ENCODE results near the gene TOM1.

Gene TOM1

GRCh38 chr22:35305525-35306070, 5.9 kb downstream of the TOM1 start:
- DNase-seq (ENCODE audit: low read depth) = no peak
- no peak overlapping the region for H3K4me3 ChIP-seq (ENCODE audit: control insufficient read depth, low read depth, low read length)
- TF ChIP-seq CTCF (conservative IDR thresholded peaks at IDR 0.05; ENCODE audit: control insufficient read depth, insufficient read depth, low read depth, low read length) = no peak

- no peak overlapping the region for H3K4me3 ChIP-seq (ENCODE audit: control insufficient read depth, low read depth, low read length)
- TF ChIP-seq CTCF (conservative IDR thresholded peaks at IDR 0.05; ENCODE audit: control insufficient read depth, insufficient read depth, low read depth, low read length) = no peak
- DNase-seq (ENCODE audit: low read depth) = no peak
Measured at GRCh38 chr22:35306350-35306967, 6.8 kb downstream of the TOM1 start.

GRCh38 chr22:35307372-35307771, 7.7 kb downstream of the TOM1 start:
- no peak overlapping the region for H3K4me3 ChIP-seq (ENCODE audit: control insufficient read depth, low read depth, low read length)
- no peak for TF ChIP-seq CTCF (conservative IDR thresholded peaks at IDR 0.05; ENCODE audit: control insufficient read depth, insufficient read depth, low read depth, low read length)
- no peak for DNase-seq (ENCODE audit: low read depth)

GRCh38 chr22:35307892-35308291, 8.2 kb downstream of the TOM1 start:
- no peak for DNase-seq (ENCODE audit: low read depth)
- no peak for TF ChIP-seq CTCF (conservative IDR thresholded peaks at IDR 0.05; ENCODE audit: control insufficient read depth, insufficient read depth, low read depth, low read length)
- no peak overlapping the region for H3K4me3 ChIP-seq (ENCODE audit: control insufficient read depth, low read depth, low read length)

- no peak overlapping the region for H3K4me3 ChIP-seq (ENCODE audit: control insufficient read depth, low read depth, low read length)
- TF ChIP-seq CTCF (conservative IDR thresholded peaks at IDR 0.05; ENCODE audit: control insufficient read depth, insufficient read depth, low read depth, low read length) = no peak
- DNase-seq (ENCODE audit: low read depth) = no peak
Measured at GRCh38 chr22:35308480-35309021, 8.9 kb downstream of the TOM1 start.

- H3K4me3 ChIP-seq (ENCODE audit: control insufficient read depth, low read depth, low read length) = no peak overlapping the region
- no peak for DNase-seq (ENCODE audit: low read depth)
- no peak for TF ChIP-seq CTCF (conservative IDR thresholded peaks at IDR 0.05; ENCODE audit: control insufficient read depth, insufficient read depth, low read depth, low read length)
Measured at GRCh38 chr22:35310556-35311550, 11.2 kb downstream of the TOM1 start.
